GM23338 (cell line): ENCODE results near the gene MBD5. TPM values are rescaled to one million over a fixed set of nuclear protein-coding genes. Genes with fewer than 3 reads are reported as not detected.

Source experiments
- ATAC-seq: fragments of 200-7000 bp; cut with Tn5 transposase; 3 replicates; pipeline ENCODE4 v1.9.1; 2020
- DNase-seq: peaks from one replicate; pipeline ENCODE4 v3.0.0-alpha.2; 2015; ENCODE audit warnings: low spot score
- H2AFZ ChIP-seq: fragments of 200-600 bp; sonication (generic); 2 replicates; pipeline ENCODE4 v1.8.0; 2016; ENCODE audit warnings: antibody characterized with exemption, mild to moderate bottlenecking, moderate library complexity
- H3F3A ChIP-seq: fragments of 200-600 bp; sonication (generic); replicated peaks from 2 replicates; pipeline ENCODE4 v1.8.0; 2017; ENCODE audit warnings: antibody characterized with exemption, mixed run types, low read depth
- H3K27ac ChIP-seq: fragments of 200-600 bp; sonication (generic); 2 replicates; pipeline ENCODE4 v1.6.1; 2016; ENCODE audit warnings: low read depth
- H3K27me3 ChIP-seq: fragments of 200-600 bp; sonication (generic); 2 replicates; pipeline ENCODE4 v1.8.0; 2016; ENCODE audit warnings: mild to moderate bottlenecking, mixed run types, moderate library complexity; ENCODE audit not compliant: insufficient read depth
- H3K36me3 ChIP-seq: fragments of 200-600 bp; sonication (generic); 2 replicates; pipeline ENCODE4 v1.8.0; 2016; ENCODE audit warnings: mild to moderate bottlenecking; ENCODE audit not compliant: insufficient read depth
- H3K4me1 ChIP-seq: fragments of 200-600 bp; sonication (generic); 2 replicates; pipeline ENCODE4 v1.8.0; 2016; ENCODE audit warnings: mild to moderate bottlenecking, moderate library complexity; ENCODE audit not compliant: insufficient read depth
- H3K4me2 ChIP-seq: fragments of 200-600 bp; sonication (generic); 2 replicates; pipeline ENCODE4 v1.7.1; 2017; ENCODE audit warnings: mixed run types
- H3K4me3 ChIP-seq: fragments of 200-600 bp; sonication (generic); 2 replicates; pipeline ENCODE4 v1.6.1; 2016; ENCODE audit warnings: mixed run types
- H3K79me2 ChIP-seq: fragments of 200-600 bp; sonication (generic); replicated peaks from 2 replicates; pipeline ENCODE4 v1.8.0; 2017; ENCODE audit warnings: mild to moderate bottlenecking; ENCODE audit not compliant: insufficient read depth
- H3K9me2 ChIP-seq: fragments of 200-600 bp; sonication (generic); 2 replicates; pipeline ENCODE4 v1.8.0; 2017; ENCODE audit not compliant: insufficient read depth
- H4K20me1 ChIP-seq: fragments of 200-600 bp; sonication (generic); replicated peaks from 2 replicates; pipeline ENCODE4 v1.8.0; 2017; ENCODE audit warnings: mild to moderate bottlenecking; ENCODE audit not compliant: insufficient read depth
- H3K27ac Mint-ChIP-seq: 2 replicates; pipeline ENCODE4 v1.8.0; 2020; ENCODE audit warnings: inconsistent platforms, mild to moderate bottlenecking, moderate library complexity, mixed read lengths
- H3K27me3 Mint-ChIP-seq: 3 replicates; pipeline ENCODE4 v1.8.0; 2022; ENCODE audit warnings: low read depth, mild to moderate bottlenecking, moderate library complexity, mixed read lengths, inconsistent platforms; ENCODE audit not compliant: insufficient read depth, poor library complexity
- H3K36me3 Mint-ChIP-seq: 3 replicates; pipeline ENCODE4 v1.8.0; 2021; ENCODE audit warnings: low read depth, mild to moderate bottlenecking, inconsistent platforms, moderate library complexity, mixed read lengths
- H3K4me1 Mint-ChIP-seq: 3 replicates; pipeline ENCODE4 v1.8.0; 2020; ENCODE audit warnings: mild to moderate bottlenecking, inconsistent platforms, mixed read lengths
- H3K4me3 Mint-ChIP-seq: 3 replicates; pipeline ENCODE4 v1.8.0; 2021; ENCODE audit warnings: moderate library complexity, mild to moderate bottlenecking, inconsistent platforms, mixed read lengths
- H3K9me3 Mint-ChIP-seq: 3 replicates; pipeline ENCODE4 v1.8.0; 2020; ENCODE audit warnings: moderate library complexity, mild to moderate bottlenecking, inconsistent platforms, mixed read lengths
- CTCF ChIP-seq, 2 experiments: fragments of 200-600 bp in 1 of 2; sonication (generic) in 1 of 2; conservative IDR thresholded peaks; 2 replicates each; pipeline versions ENCODE4 v1.5.1 to v1.6.1; 2016 to 2017; ENCODE audit warnings: antibody characterized with exemption in 2 of 2, low read depth in 2 of 2, mild to moderate bottlenecking in 2 of 2, moderate library complexity in 1 of 2
- EZH2 ChIP-seq: fragments of 200-600 bp; sonication (generic); IDR thresholded peaks from one replicate; pipeline ENCODE4 v1.8.0; 2017; ENCODE audit warnings: antibody characterized with exemption, mild to moderate bottlenecking, low read depth; ENCODE audit not compliant: unreplicated experiment
- POLR2AphosphoS5 ChIP-seq: IDR thresholded peaks from 2 replicates; pipeline ENCODE4 v1.6.1; 2016; ENCODE audit warnings: antibody characterized with exemption, low read depth
- REST ChIP-seq: IDR thresholded peaks from one replicate; pipeline ENCODE4 v1.6.1; 2018; ENCODE audit warnings: antibody characterized with exemption; ENCODE audit not compliant: unreplicated experiment
- STAT1 ChIP-seq: IDR thresholded peaks from one replicate; pipeline ENCODE4 v1.6.1; 2016; ENCODE audit warnings: antibody characterized with exemption; ENCODE audit not compliant: unreplicated experiment
- ZNF331 ChIP-seq: fragments of 250-450 bp; sonication (Bioruptor Pico); IDR thresholded peaks from 2 replicates; pipeline ENCODE4 v1.5.0; 2020; ENCODE audit warnings: low read depth, mild to moderate bottlenecking, moderate library complexity
- ZNF462 ChIP-seq: fragments of 250-450 bp; sonication (Bioruptor Pico); IDR thresholded peaks from 2 replicates; pipeline ENCODE4 v1.5.0; 2020; ENCODE audit warnings: mild to moderate bottlenecking, moderate library complexity
- polyA plus RNA-seq: library from polyadenylated mRNA; unstranded; fragments of >200 nt; fragmentation: Nextera tagmentation; extraction: Ambion mirVana; gene quantifications from 2 replicates; pipeline ENCODE4 v1.2.1, GENCODE V29; 2016
- total RNA-seq: library from RNA; depleted of rRNA; stranded (reverse); fragments of >200 nt; shearing (Covaris generic); gene quantifications from 2 replicates; pipeline ENCODE4 v1.2.3, GENCODE V29; 2014

MBD5 gene
- total and polyA plus RNA-seq, 2 experiments from 2014 or later, result 16.2 to 23.1 TPM

GRCh38 chr2:147980940-147981528 lies 39.9 kb upstream of the MBD5 start:
- DNase-seq (no peak), ATAC-seq (no peak)
- Mint-ChIP-seq H3K27me3 (no peaks in the 10 kb centered on the region), H3K4me1 (peaks cover 3% of the 10 kb centered on the region), H3K36me3 (no peaks in the 10 kb centered on the region), H3K4me3 (no peak overlapping the region), H3K27ac (no peak overlapping the region), H3K9me3 (no peaks in the 10 kb centered on the region)
- Histone ChIP-seq H4K20me1 (peaks cover 27% of the 10 kb centered on the region), H3K4me3 (no peak overlapping the region), H3K9me2 (no peaks in the 10 kb centered on the region), H3K36me3 (no peaks in the 10 kb centered on the region), H3K27me3 (no peaks in the 10 kb centered on the region), H3F3A (no peaks in the 10 kb centered on the region), H3K79me2 (peaks cover 100% of the 10 kb centered on the region), H2AFZ (no peak overlapping the region), H3K27ac (no peak overlapping the region), H3K4me1 (no peaks in the 10 kb centered on the region), H3K4me2 (no peak overlapping the region)
- no peak for TF ChIP-seq REST

DNA sequence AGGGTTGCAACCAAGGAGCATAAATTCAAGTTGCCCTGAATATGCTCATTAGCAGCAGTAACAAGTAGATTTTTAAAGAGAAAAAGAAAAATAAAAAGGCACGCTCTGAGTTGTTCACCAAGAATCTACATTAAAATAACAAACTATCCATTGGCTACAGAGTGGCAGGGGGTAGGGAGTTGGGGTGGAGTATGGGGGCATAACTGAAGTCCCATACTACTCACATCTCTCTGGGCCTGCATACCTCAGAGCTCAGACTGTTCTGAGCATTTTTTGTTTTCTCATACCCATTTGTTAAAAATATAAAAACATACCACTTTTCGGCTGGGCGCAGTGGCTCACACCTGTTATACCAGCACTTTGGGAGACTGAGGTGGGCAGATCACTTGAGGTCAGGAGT lies 31.8 kb upstream of the MBD5 start:
- Histone ChIP-seq H3F3A (no peaks in the 10 kb centered on the region), H3K27ac (no peak overlapping the region), H4K20me1 (peaks cover 11% of the 10 kb centered on the region; the same call in 1 of the 2 replicates), H3K4me2 (peak overlapping the region; percentile 66), H3K4me1 (peaks cover 20% of the 10 kb centered on the region), H3K79me2 (peaks cover 98% of the 10 kb centered on the region), H3K36me3 (no peaks in the 10 kb centered on the region), H3K9me2 (no peaks in the 10 kb centered on the region), H3K27me3 (no peaks in the 10 kb centered on the region), H3K4me3 (peak overlapping the region; percentile 20), H2AFZ (no peak overlapping the region)
- no peak overlapping the region for H3K4me3 Mint-ChIP-seq
- H3K36me3 Mint-ChIP-seq, result peaks cover under 1% of the 10 kb centered on the region; the same call in 1 of the 3 replicates
- DNase-seq (no peak), ATAC-seq (peak; percentile 71)
- H3K27ac Mint-ChIP-seq, result no peak overlapping the region; the same call in 1 of the 2 replicates
- H3K4me1 Mint-ChIP-seq, result peaks cover 13% of the 10 kb centered on the region
- no peaks in the 10 kb centered on the region for H3K9me3 Mint-ChIP-seq
- H3K27me3 Mint-ChIP-seq, result no peaks in the 10 kb centered on the region
- TF ChIP-seq EZH2, result no peak
- TF ChIP-seq POLR2AphosphoS5, result no peak
- no peak for TF ChIP-seq ZNF462
- no peak for TF ChIP-seq STAT1
- TF ChIP-seq ZNF331 (CRISPR knock-in tag), result no peak
- TF ChIP-seq CTCF (conservative IDR thresholded peaks at IDR 0.05; ENCODE audit: low read depth in 2 of 2), result no peak
